GM12878 (cell line): ENCODE measurements around the gene KMO.

Experiments used
- BMI1 ChIP-seq: fragments of 450-650 bp; IDR thresholded peaks from 2 replicates; pipeline ENCODE4 v1.6.1; 2016; ENCODE audit warnings: mild to moderate bottlenecking, moderate library complexity, borderline replicate concordance
- CEBPB ChIP-seq, 2 experiments: fragments of 150-350 bp in 1 of 2; IDR thresholded peaks; 2 replicates each; pipeline ENCODE4 v1.6.1; 2012 to 2014; ENCODE audit warnings: low read depth in 2 of 2, low read length in 2 of 2, borderline replicate concordance in 1 of 2, inconsistent platforms in 1 of 2
- CEBPZ ChIP-seq: fragments of 150-350 bp; IDR thresholded peaks from 2 replicates; pipeline ENCODE4 v1.6.1; 2016; ENCODE audit warnings: low read depth, low read length
- CTCF ChIP-seq, 3 experiments: IDR thresholded peaks in 2 of 3; conservative IDR thresholded peaks in 1 of 3; 2 replicates each; pipeline ENCODE4 v1.5.1; 2011; ENCODE audit warnings: low read depth in 3 of 3, low read length in 3 of 3, mild to moderate bottlenecking in 3 of 3, control low read depth in 2 of 3, moderate library complexity in 2 of 3, inconsistent platforms in 1 of 3, mixed read lengths in 1 of 3; ENCODE audit not compliant: control insufficient read depth in 2 of 3, insufficient read depth in 1 of 3; ENCODE audit errors: extremely low read depth in 1 of 3
- ELK1 ChIP-seq: IDR thresholded peaks from 2 replicates; pipeline ENCODE4 v1.6.1; 2012; ENCODE audit warnings: low read depth, low read length, improper control_type of control experiment
- ESRRA ChIP-seq: IDR thresholded peaks from 2 replicates; pipeline ENCODE4 v1.6.1; 2012; ENCODE audit warnings: mild to moderate bottlenecking, low read length, improper control_type of control experiment
- FOXM1 ChIP-seq: IDR thresholded peaks from 2 replicates; pipeline ENCODE4 v1.6.1; 2012; ENCODE audit warnings: low read depth, mild to moderate bottlenecking, inconsistent platforms, low read length, moderate library complexity
- JUND ChIP-seq: IDR thresholded peaks from 2 replicates; pipeline ENCODE4 v1.6.1; 2012; ENCODE audit warnings: low read depth, mild to moderate bottlenecking, low read length, improper control_type of control experiment, moderate library complexity
- LARP7 ChIP-seq: fragments of 450-650 bp; IDR thresholded peaks from 2 replicates; pipeline ENCODE4 v1.6.1; 2017; ENCODE audit warnings: mild to moderate bottlenecking
- NBN ChIP-seq: fragments of 450-650 bp; IDR thresholded peaks from 2 replicates; pipeline ENCODE4 v1.6.1; 2016
- POLR2AphosphoS5 ChIP-seq: IDR thresholded peaks from 2 replicates; pipeline ENCODE4 v1.6.1; 2011; ENCODE audit warnings: mild to moderate bottlenecking, low read length, inconsistent platforms
- REST ChIP-seq: IDR thresholded peaks from 2 replicates; pipeline ENCODE4 v1.6.1; 2012; ENCODE audit warnings: mild to moderate bottlenecking, low read depth, low read length
- SIN3A ChIP-seq: IDR thresholded peaks from 2 replicates; pipeline ENCODE4 v1.6.1; 2012; ENCODE audit warnings: low read depth, low read length, improper control_type of control experiment

- TF ChIP-seq CTCF (IDR thresholded peaks at IDR 0.05 in 2 of 3, conservative IDR thresholded peaks at IDR 0.05 in 1 of 3; ENCODE audit: control insufficient read depth in 2 of 3, extremely low read depth in 1 of 3, insufficient read depth in 1 of 3, low read depth in 3 of 3, low read length in 3 of 3) (no peak), CEBPZ (no peak), ELK1 (no peak), SIN3A (no peak), REST (no peak), ESRRA (no peak), NBN (no peak), BMI1 (no peak), JUND (no peak), FOXM1 (no peak), CEBPB (IDR thresholded peaks at IDR 0.05; ENCODE audit: borderline replicate concordance in 1 of 2, low read depth in 2 of 2, low read length in 2 of 2) (no peak), POLR2AphosphoS5 (no peak), LARP7 (no peak)
Observed at GRCh38 chr1:241518476-241519307, 13.5 kb upstream of the KMO start.
